HCT116 (cell line): Measurements from ENCODE around the gene PRR20E. TPM values are rescaled to one million over a fixed set of nuclear protein-coding genes. Genes with fewer than 3 reads are reported as not detected.

ENCODE experiments used
- ATAC-seq: fragments of 200-7000 bp; cut with Tn5 transposase; 2 replicates; pipeline ENCODE4 v1.9.1; 2020; ENCODE audit warnings: mild to moderate bottlenecking, moderate library complexity
- BruUV-seq: library from RNA; stranded (reverse); fragments of 400-500 nt; replicated peaks from 2 replicates; lab custom pipeline; 2021; lab: Mats Ljungman, UMichigan
- CTCF ChIA-PET: fragments of 300-600 bp; sonication (Branson Sonifier 250); formaldehyde crosslinking; loops from one replicate; lab custom pipeline; 2021; ENCODE audit warnings: antibody characterized with exemption; lab: Charles Lee
- POLR2A ChIA-PET: fragments of 300-600, 350-600 bp; sonication (Branson Sonifier 250); formaldehyde crosslinking; loops from one replicate; lab custom pipeline; 2021; ENCODE audit warnings: antibody characterized with exemption; lab: Charles Lee
- RAD21 ChIA-PET, 2 experiments: fragments of 300-600 bp; sonication (Branson Sonifier 250); formaldehyde crosslinking; loops; one replicate each; lab custom pipeline; 2023; ENCODE audit warnings: low total read pairs in 2 of 2; ENCODE audit not compliant: uncharacterized antibody in 2 of 2, unreplicated experiment in 2 of 2, low non-redundant PET in 1 of 2; lab: Charles Lee
- DNase-seq: peaks from one replicate; pipeline ENCODE4 v3.0.0-alpha.2; 2010; ENCODE audit warnings: low read depth, low spot score
- H2AFZ ChIP-seq: fragments of 200-600 bp; shearing (Covaris generic), sonication (generic); 2 replicates; pipeline ENCODE4 v1.6.1; 2017; ENCODE audit warnings: low read depth, mixed run types, mixed read lengths, antibody characterized with exemption, low read length; ENCODE audit not compliant: poor library complexity, severe bottlenecking
- H3K27ac ChIP-seq: 2 replicates; pipeline ENCODE4 v1.5.1; 2012; ENCODE audit warnings: low read depth, low read length
- H3K27me3 ChIP-seq: fragments of 200-600 bp; sonication (generic); 2 replicates; pipeline ENCODE4 v1.6.1; 2016; ENCODE audit warnings: mixed run types, low read length, mixed read lengths; ENCODE audit not compliant: insufficient read depth
- H3K36me3 ChIP-seq, 2 experiments: fragments of 200-500 bp in 1 of 2; fragments of 200-600 bp in 1 of 2; sonication (Bioruptor generic) in 1 of 2; sonication (generic) in 1 of 2; 2 replicates each; pipeline versions ENCODE4 v1.5.1 to v1.6.1; 2014 to 2016; ENCODE audit warnings: low read length in 2 of 2, inconsistent platforms in 1 of 2, mixed read lengths in 1 of 2, mixed run types in 1 of 2; ENCODE audit not compliant: insufficient read depth in 2 of 2, control insufficient read depth in 1 of 2
- H3K4me1 ChIP-seq, 2 experiments: fragments of 200-600 bp in 1 of 2; sonication (generic) in 1 of 2; 2 replicates each; pipeline versions ENCODE4 v1.5.1 to v1.6.1; 2012 to 2017; ENCODE audit warnings: low read length in 2 of 2, inconsistent platforms in 1 of 2, mild to moderate bottlenecking in 1 of 2, mixed read lengths in 1 of 2, mixed run types in 1 of 2, moderate library complexity in 1 of 2; ENCODE audit not compliant: insufficient read depth in 2 of 2, control insufficient read depth in 1 of 2
- H3K4me2 ChIP-seq: fragments of 200-600 bp; sonication (generic); 2 replicates; pipeline ENCODE4 v1.6.1; 2017; ENCODE audit warnings: mixed run types, low read length, mixed read lengths
- H3K4me3 ChIP-seq, 2 experiments: fragments of 200-600 bp in 1 of 2; sonication (generic) in 1 of 2; replicated peaks in 1 of 2; 2 replicates each; pipeline ENCODE4 v1.5.1; 2011 to 2016; ENCODE audit warnings: low read length in 2 of 2, control low read depth in 1 of 2, low read depth in 1 of 2, mild to moderate bottlenecking in 1 of 2, mixed read lengths in 1 of 2, mixed run types in 1 of 2
- H3K79me2 ChIP-seq: fragments of 200-600 bp; sonication (generic); 2 replicates; pipeline ENCODE4 v1.6.1; 2017; ENCODE audit warnings: mild to moderate bottlenecking, mixed run types, low read length, moderate library complexity, mixed read lengths; ENCODE audit not compliant: insufficient read depth
- H3K9ac ChIP-seq: fragments of 200-600 bp; sonication (generic); 2 replicates; pipeline ENCODE4 v1.6.1; 2016; ENCODE audit warnings: low read length, mixed read lengths
- H3K9me2 ChIP-seq: fragments of 200-600 bp; sonication (generic), shearing (Covaris generic); 2 replicates; pipeline ENCODE4 v1.6.1; 2017; ENCODE audit warnings: mixed run types, mild to moderate bottlenecking, moderate library complexity; ENCODE audit not compliant: insufficient read depth
- H3K9me3 ChIP-seq, 2 experiments: fragments of 200-500 bp in 1 of 2; fragments of 200-600 bp in 1 of 2; sonication (Bioruptor generic) in 1 of 2; sonication (generic) in 1 of 2; 2 replicates each; pipeline ENCODE4 v1.6.1; 2014 to 2017; ENCODE audit warnings: low read length in 2 of 2, mixed read lengths in 2 of 2, inconsistent platforms in 1 of 2, low read depth in 1 of 2, mild to moderate bottlenecking in 1 of 2, mixed run types in 1 of 2, moderate library complexity in 1 of 2; ENCODE audit not compliant: control insufficient read depth in 1 of 2, insufficient read depth in 1 of 2
- H4K20me1 ChIP-seq: fragments of 200-600 bp; sonication (generic), shearing (Covaris generic); 2 replicates; pipeline ENCODE4 v1.6.1; 2017; ENCODE audit warnings: mixed run types, mild to moderate bottlenecking, moderate library complexity; ENCODE audit not compliant: insufficient read depth
- CBX3 ChIP-seq: IDR thresholded peaks from 2 replicates; pipeline ENCODE4 v1.6.1; 2012; ENCODE audit warnings: low read depth
- CEBPB ChIP-seq: IDR thresholded peaks from 2 replicates; pipeline ENCODE4 v1.6.1; 2012; ENCODE audit warnings: low read depth
- CTCF ChIP-seq, 3 experiments: fragments of 200-600 bp in 1 of 3; sonication (generic) in 1 of 3; IDR thresholded peaks in 2 of 3; conservative IDR thresholded peaks in 1 of 3; 2 replicates each; pipeline ENCODE4 v1.5.1; 2012 to 2017; ENCODE audit warnings: low read depth in 2 of 3, low read length in 2 of 3, antibody characterized with exemption in 1 of 3, borderline replicate concordance in 1 of 3, control low read depth in 1 of 3, mild to moderate bottlenecking in 1 of 3, mixed read lengths in 1 of 3, mixed run types in 1 of 3, moderate library complexity in 1 of 3; ENCODE audit not compliant: insufficient read depth in 1 of 3
- EGR1 ChIP-seq: IDR thresholded peaks from 2 replicates; pipeline ENCODE4 v1.6.1; 2012; ENCODE audit warnings: low read depth
- ELF1 ChIP-seq: IDR thresholded peaks from 2 replicates; pipeline ENCODE4 v1.6.1; 2012; ENCODE audit warnings: low read depth, borderline replicate concordance
- EZH2 ChIP-seq: fragments of 200-600 bp; sonication (generic); IDR thresholded peaks from 2 replicates; pipeline ENCODE4 v1.6.1; 2017; ENCODE audit warnings: antibody characterized with exemption, mixed run types
- EZH2phosphoT487 ChIP-seq: fragments of 200-600 bp; IDR thresholded peaks from 2 replicates; pipeline ENCODE4 v1.6.1; 2018; ENCODE audit warnings: antibody characterized with exemption, borderline replicate concordance
- MAX ChIP-seq: IDR thresholded peaks from 2 replicates; pipeline ENCODE4 v1.6.1; 2012
- POLR2A ChIP-seq: IDR thresholded peaks from 2 replicates; pipeline ENCODE4 v1.7.0; 2011; ENCODE audit warnings: borderline replicate concordance; ENCODE audit not compliant: insufficient read depth, insufficient read length; ENCODE audit errors: extremely low read depth
- POLR2AphosphoS5 ChIP-seq: IDR thresholded peaks from 2 replicates; pipeline ENCODE4 v1.6.1; 2011; ENCODE audit warnings: mild to moderate bottlenecking, low read depth, low read length, moderate library complexity
- RAD21 ChIP-seq: IDR thresholded peaks from 2 replicates; pipeline ENCODE4 v1.6.1; 2012; ENCODE audit warnings: low read depth, mild to moderate bottlenecking
- REST ChIP-seq: IDR thresholded peaks from 2 replicates; pipeline ENCODE4 v1.6.1; 2012; ENCODE audit warnings: low read depth
- SIN3A ChIP-seq: IDR thresholded peaks from 2 replicates; pipeline ENCODE4 v1.6.1; 2012; ENCODE audit warnings: low read depth
- SRF ChIP-seq: IDR thresholded peaks from 2 replicates; pipeline ENCODE4 v1.6.1; 2012; ENCODE audit warnings: low read depth
- TCF7L2 ChIP-seq: IDR thresholded peaks from 2 replicates; pipeline ENCODE4 v1.7.0; 2011; ENCODE audit warnings: borderline replicate concordance, inconsistent platforms; ENCODE audit not compliant: insufficient read depth, insufficient read length; ENCODE audit errors: extremely low read depth
- YY1 ChIP-seq: IDR thresholded peaks from 2 replicates; pipeline ENCODE4 v1.6.1; 2011; ENCODE audit warnings: low read length, low read depth, moderate library complexity, mild to moderate bottlenecking; ENCODE audit not compliant: insufficient replicate concordance; ENCODE audit errors: extremely low read depth
- ZBTB33 ChIP-seq: IDR thresholded peaks from 2 replicates; pipeline ENCODE4 v1.6.1; 2011; ENCODE audit warnings: mild to moderate bottlenecking, low read length, moderate library complexity; ENCODE audit not compliant: insufficient replicate concordance; ENCODE audit errors: extremely low read depth
- ZFX ChIP-seq: fragments of 450-650 bp; IDR thresholded peaks from 2 replicates; pipeline ENCODE4 v1.6.1; 2017
- ZNF274 ChIP-seq: fragments of 200-500 bp; sonication (Bioruptor generic); IDR thresholded peaks from 2 replicates; pipeline ENCODE4 v1.6.1; 2014; ENCODE audit warnings: mild to moderate bottlenecking, low read depth, low read length, inconsistent platforms
- intact Hi-C: fragments of 100-400 bp; cut with micrococcal nuclease; formaldehyde crosslinking; loops from 2 replicates; pipeline ENCODE4 v1.10.0; 2022
- total RNA-seq: library from RNA; stranded (reverse); gene quantifications from one replicate; pipeline ENCODE4 v1.2.1, GENCODE V29; 2021; ENCODE audit not compliant: unreplicated experiment

Gene PRR20E
- total RNA-seq, 1 experiment from 2014 or later: not detected

GRCh38 chr13:57123681-57124080 is 43.3 kb upstream of the PRR20E start (continued):
- TF ChIP-seq CTCF (IDR thresholded peaks at IDR 0.05 in 2 of 3, conservative IDR thresholded peaks at IDR 0.05 in 1 of 3; ENCODE audit: borderline replicate concordance in 1 of 3, insufficient read depth in 1 of 3, low read depth in 2 of 3, low read length in 2 of 3) (no peak), EZH2 (no peak), POLR2A (no peak), CBX3 (no peak)

GRCh38 chr13:57128909-57129308 is 38.1 kb upstream of the PRR20E start:
- H3K36me3 ChIP-seq: no peaks in the 10 kb centered on the region
- intact Hi-C loops: no loop called here
- no peak overlapping the region for H2AFZ ChIP-seq
- H3K9me2 ChIP-seq: no peaks in the 10 kb centered on the region
- no peak overlapping the region for H3K9ac ChIP-seq
- no peak overlapping the region for H3K27ac ChIP-seq
- ATAC-seq (no peak), DNase-seq (no peak)
- no peaks in the 10 kb centered on the region for H3K4me1 ChIP-seq
- peaks cover 3 to 19% of the 10 kb centered on the region in 2 experiments; a peak in 2 of 4 replicates for H3K9me3 ChIP-seq
- no peaks in the 10 kb centered on the region for H3K27me3 ChIP-seq
- no peaks in the 10 kb centered on the region for H4K20me1 ChIP-seq
- no peak overlapping the region for H3K4me2 ChIP-seq
- POLR2A ChIA-PET: no interaction called here
- TF ChIP-seq ZBTB33 (no peak), POLR2A (no peak), MAX (no peak), CBX3 (no peak), POLR2AphosphoS5 (no peak), SRF (no peak), TCF7L2 (no peak), REST (no peak), ZFX (no peak), EGR1 (no peak), YY1 (no peak), CEBPB (no peak), SIN3A (no peak), RAD21 (no peak), ZNF274 (no peak), EZH2phosphoT487 (no peak), ELF1 (no peak)
- H3K4me3 ChIP-seq: no peak overlapping the region
- RAD21 ChIA-PET: no interaction called here
- BruUV-seq: no TSS peak
- CTCF ChIA-PET: no interaction called here
- H3K79me2 ChIP-seq: no peaks in the 10 kb centered on the region
